Measurements from ENCODE around the gene CADM4.
"Not testable (repeated sequence)": the region's sequence is repeated elsewhere in the genome, so short reads cannot be mapped to it uniquely, and the experiment has no call there.

The CADM4 gene

DNA sequence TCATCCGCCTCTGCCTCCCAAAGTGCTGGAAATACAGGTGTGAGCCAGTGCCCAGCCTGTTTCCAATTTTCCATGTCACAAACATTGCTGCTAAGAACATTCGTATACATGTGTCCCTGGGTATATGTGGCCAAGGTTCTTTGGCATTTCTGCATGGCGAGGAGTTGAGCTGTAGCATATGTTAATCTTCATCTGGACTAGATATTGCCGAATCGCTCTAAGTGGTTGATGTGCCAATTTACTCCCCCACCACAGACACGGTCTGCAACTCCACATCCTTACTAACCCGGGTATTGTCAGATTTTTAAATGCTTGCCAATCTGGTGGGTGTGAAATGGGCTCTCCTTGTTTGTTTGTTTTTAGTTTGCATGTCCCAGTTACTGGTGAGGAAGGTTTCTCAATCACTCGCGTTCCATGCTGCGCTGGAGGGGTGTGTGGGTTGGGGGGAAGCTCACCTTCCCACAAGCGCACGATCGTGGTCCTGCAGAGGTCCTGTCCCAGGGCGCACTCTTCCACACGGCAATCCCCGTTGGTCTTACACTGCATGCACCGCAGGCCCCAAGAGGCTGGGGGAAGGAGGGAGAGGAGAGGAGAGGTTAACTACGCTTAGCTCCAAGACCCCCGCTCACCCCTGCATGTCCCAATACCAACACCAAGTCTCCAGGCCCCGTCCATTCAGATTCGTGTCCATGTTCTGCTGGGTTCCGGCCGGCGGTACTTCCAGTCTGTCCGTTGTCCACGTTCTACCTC is 27.7 kb upstream of the CADM4 start:
- peak overlapping the region; percentile 62 for H3K4me3 ChIP-seq (ENCODE audit: low read length)
- DNase-seq (ENCODE audit: low read depth, low spot score), result no peak

DNA sequence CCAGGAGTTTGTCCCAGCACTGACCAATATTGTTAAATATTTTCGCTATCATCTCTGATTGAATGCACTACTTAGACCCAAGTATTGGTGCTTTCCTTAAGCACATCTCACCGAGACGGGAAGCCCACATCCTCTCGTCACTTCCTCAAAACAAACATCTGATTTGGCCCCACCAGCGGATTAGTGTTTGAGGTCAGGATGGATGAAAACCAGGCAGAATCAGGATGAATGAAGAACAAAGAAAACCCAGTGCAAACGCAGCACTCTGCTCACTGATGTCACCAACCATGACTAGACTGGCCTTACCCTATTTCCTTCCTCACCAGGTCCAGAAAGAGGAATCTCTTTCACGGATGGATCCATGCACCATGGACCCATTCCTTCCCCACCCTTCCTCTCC is 24.4 kb upstream of the CADM4 start:
- 0 out of 2 replicates have a peak overlapping the region, but pooled peaks have one; percentile 3 for H3K4me3 ChIP-seq (ENCODE audit: low read length)
- peak; percentile 90 for DNase-seq (ENCODE audit: low read depth, low spot score)

DNA sequence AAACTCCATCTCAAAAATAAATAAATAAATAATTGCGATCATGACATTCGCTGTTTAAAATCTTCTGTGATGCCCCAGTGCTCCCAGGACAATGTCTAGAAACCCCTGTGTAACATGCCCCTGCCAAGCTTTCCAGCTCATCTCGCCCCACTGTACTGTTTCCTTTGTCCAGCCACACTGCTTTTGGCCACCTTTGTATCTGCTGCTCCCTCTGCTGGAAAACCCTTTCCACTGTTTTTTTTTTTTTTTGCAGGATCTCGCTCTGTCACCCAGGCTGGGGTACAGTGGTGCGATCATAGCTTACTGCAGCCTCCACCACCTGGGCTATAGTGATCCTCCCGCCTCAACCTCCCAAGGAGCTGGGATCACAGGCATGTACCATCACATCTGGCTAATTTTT is 22.8 kb upstream of the CADM4 start:
- H3K4me3 ChIP-seq (ENCODE audit: low read length), result no peak overlapping the region
- no peak for DNase-seq (ENCODE audit: low read depth, low spot score)

DNA sequence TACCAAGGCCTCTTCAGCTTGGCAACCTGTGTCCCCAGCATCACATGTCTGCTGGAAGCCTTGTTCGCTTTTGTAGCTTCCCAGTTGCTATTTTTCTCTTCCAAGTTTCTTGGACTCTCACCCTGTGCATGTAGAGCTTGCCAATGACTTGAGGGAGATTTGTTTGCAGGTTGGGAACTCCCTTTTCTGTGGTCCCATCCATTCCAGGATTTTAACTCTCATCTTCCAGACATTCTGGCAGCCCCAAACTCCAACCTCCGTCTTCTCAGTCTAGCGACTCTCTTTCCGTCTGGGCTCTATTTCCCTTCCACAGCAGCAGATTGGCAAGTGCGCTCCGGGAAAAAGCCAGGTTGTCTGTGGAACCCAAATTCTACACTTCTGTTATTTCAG is 21.3 kb upstream of the CADM4 start:
- H3K4me3 ChIP-seq (ENCODE audit: low read length), result no peak overlapping the region
- DNase-seq (ENCODE audit: low read depth, low spot score), result no peak

DNA sequence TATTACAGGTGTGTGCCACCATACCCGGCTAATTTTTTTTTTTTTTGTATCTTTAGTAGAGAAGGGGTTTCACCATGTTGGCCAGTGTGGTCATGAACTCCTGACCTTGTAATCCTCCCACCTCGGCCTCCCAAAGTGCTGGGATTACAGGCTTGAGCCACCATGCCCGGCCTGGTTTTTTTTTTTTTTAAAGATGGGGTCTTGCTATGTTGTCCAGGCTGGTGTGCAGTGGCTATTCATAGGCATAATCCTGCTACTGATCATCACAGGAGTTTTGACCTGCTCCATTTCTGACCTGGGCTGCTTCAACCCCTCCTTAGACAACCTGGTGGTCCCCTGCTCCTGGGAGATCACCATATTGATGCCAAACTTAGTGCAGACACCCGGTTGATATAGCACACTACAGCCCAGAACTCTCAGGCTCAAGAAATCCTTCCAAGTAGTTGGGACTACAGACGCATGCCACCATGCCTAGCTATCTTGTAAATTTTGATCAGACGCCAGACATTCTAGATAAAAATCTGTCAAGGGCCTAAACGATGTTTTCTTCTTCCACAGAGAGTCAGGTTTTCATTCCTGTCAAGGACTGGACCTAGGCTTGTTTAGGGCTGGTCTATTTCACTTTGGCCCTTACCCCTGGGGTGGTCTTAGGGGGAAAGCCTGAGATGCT is 20.8 kb upstream of the CADM4 start:
- no peak for DNase-seq (ENCODE audit: low read depth, low spot score)
- no peak overlapping the region for H3K4me3 ChIP-seq (ENCODE audit: low read length)

DNA sequence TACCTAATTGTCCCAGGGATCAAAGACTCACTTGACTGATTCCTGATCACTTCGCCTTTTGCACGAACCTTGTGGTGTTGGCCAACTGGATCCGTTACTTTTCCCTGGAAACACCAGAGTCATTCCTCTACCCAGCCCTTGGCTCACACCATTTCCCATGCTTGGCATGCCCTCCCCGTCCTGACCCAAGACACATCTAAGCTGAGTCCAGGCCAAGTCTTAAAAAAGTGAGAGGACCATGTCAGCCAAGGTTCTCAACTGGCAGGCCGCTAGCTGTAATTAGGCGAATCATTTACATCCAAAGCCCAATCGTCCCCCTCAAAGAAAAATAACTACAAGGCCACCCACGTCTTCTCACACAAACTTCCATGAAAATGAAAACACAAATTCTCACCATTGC is 18.8 kb upstream of the CADM4 start:
- no peak for DNase-seq (ENCODE audit: low read depth, low spot score)
- no peak overlapping the region for H3K4me3 ChIP-seq (ENCODE audit: low read length)

DNA sequence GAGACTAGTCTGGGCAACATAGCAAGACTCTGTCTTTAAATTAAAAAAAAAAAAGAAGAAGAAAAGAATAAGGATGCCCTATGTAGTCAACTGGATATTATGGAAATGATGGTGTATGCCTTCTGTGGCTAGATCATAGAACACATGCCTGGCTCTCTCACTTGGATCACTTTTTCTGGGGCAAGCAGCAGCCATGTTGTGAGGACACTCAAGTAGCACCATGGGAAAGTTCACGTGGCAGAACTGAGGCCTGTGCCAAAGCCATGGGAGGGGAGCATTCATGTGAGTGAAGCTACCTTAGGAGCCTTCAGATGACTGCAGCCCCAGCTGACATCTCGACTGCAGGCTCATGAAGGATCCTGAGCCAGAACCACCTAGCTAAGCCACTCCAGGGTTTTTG is 18.4 kb upstream of the CADM4 start:
- no peak overlapping the region for H3K4me3 ChIP-seq (ENCODE audit: low read length)
- DNase-seq (ENCODE audit: low read depth, low spot score), result no peak

DNA sequence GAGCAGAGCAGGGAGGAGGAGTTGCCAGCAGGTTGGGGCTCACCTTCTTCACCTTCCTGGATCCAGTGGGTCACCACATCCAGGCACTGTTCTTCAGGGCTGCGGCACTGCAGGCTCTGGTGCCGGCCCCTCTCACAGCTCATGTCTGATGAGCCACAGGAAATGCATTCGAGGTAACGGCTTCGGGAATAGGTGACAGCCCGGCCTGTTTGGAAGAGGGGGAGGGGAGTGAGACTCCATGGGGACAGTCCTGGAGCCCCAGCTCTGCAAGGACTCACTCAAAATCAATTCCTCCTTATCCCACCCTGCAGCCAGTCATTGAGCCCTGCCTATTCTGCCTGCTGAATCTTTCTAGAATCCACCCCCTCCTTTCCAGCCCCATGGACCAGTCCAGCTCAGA is 16.8 kb upstream of the CADM4 start:
- no peak overlapping the region for H3K4me3 ChIP-seq (ENCODE audit: low read length)
- DNase-seq (ENCODE audit: low read depth, low spot score), result no peak

DNA sequence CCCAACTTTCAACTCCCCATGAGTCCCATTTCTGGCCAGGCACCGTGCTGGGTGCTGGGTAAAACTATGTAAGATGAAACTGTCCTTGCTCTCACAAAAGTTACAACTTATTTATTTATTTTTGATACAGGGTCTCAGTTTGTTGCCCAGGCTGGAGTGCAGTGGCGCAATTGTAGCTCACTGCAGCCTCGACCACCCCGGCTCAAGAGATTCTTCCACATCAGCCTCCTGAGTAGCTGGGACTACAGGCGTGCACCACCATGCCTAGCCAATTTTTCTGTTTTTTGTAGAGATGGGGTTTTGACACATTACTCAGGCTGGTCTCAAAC is 12.9 kb upstream of the CADM4 start:
- no peak overlapping the region for H3K4me3 ChIP-seq (ENCODE audit: low read length)
- DNase-seq (ENCODE audit: low read depth, low spot score), result no peak

DNA sequence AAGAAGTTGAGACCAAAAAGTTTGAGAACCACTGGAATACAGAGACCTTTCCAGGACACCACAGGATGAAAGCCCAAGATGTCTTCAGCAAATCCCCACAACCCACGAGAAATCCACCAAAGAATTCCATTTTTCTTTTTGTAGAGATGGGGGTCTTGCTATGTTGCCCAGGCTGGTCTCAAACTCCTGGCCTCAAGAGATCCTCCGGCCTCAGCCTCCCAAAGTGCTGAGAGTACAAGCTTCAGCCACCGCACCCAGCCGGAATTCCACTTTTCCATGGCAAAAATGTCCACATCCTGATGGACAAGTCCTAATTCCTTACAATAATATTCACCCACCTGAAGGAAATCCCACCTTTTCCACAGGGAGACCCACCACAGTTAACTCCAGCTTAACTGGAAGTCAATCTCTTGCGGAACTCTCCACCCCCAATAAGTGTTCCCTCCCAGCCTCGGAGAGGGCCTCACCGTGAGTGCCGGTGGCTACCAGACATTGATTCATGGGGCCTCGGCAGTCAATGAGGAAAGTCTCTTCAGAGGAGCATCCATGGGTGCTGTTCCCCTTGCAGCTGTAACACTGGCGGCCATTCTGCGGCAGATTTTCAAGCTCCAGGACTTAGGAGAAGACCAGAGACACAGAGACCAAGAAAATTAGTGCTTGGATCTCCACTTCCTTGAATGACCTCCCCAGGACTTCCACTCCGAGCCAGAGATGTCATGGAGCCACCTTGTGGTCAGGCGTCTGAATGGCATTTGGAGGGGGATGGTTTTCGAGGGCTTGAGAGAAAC is 12.3 kb upstream of the CADM4 start:
- DNase-seq (ENCODE audit: low read depth, low spot score), result no peak

DNA sequence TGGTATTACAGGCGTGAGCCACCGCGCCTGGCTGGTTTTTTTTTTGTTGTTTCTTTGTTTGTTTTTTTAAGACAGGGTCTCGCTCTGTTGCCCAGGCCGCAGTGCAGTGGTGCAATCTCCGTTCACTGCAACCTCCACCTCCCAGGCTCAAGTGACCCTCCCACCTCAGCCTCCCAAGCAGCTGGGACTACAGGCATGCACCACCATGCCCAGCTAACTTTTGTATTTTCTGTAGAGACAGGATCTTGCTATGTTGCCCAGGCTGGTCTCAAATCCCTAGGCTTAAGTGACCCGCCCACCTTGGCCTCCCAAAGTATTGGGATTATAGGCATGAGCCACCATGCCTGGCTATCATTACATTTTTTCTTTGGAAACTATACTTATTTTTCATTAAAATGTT is 10.6 kb upstream of the CADM4 start:
- not testable (repeated sequence) for H3K4me3 ChIP-seq (ENCODE audit: low read length); DNase-seq (ENCODE audit: low read depth, low spot score)

More for the DNA sequence above, 12.3 kb upstream of the CADM4 start:
- no peak overlapping the region for H3K4me3 ChIP-seq (ENCODE audit: low read length)

DNA sequence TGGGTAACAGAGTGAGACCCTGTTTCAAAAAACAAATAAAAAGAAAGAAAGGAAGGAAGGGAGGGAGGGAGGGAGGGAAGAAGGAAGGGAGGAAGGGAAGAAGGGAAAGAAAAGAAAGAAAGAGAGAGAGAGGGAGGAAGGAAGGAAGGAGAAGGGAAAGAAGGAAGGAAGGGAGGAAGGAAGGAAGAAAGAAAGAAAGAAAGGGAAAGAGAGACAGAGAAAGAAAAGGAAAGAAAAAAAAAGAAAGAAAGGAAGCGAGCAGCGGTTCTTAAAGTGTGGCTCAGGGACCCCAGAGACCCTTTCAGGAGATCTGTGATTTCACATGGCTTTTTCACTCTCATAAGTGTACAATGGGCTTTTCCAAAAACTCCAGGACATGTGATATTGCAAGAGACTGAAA is 9.9 kb upstream of the CADM4 start:
- no peak for DNase-seq (ENCODE audit: low read depth, low spot score)
- H3K4me3 ChIP-seq (ENCODE audit: low read length), result no peak overlapping the region

DNA sequence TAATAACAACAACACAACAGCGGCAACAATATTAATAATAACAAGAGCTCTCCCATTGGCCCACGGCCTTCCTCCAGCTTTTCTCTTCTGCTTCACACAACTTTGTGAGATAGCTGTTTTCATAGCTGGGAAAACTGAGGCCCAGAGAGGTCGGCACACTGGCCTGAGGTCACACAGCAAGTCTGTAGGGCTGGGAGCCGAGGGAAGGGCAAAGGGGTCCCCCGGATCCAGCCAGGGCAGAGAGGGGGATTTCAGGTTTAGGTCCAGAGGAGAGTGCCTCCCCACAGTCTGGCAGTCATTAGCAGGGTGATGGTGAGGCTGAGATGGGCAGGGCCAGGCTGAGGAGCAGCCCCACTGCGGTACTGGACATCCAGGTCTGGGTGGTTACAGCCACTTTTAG is 9.0 kb upstream of the CADM4 start:
- H3K4me3 ChIP-seq (ENCODE audit: low read length), result no peak overlapping the region
- no peak for DNase-seq (ENCODE audit: low read depth, low spot score)

DNA sequence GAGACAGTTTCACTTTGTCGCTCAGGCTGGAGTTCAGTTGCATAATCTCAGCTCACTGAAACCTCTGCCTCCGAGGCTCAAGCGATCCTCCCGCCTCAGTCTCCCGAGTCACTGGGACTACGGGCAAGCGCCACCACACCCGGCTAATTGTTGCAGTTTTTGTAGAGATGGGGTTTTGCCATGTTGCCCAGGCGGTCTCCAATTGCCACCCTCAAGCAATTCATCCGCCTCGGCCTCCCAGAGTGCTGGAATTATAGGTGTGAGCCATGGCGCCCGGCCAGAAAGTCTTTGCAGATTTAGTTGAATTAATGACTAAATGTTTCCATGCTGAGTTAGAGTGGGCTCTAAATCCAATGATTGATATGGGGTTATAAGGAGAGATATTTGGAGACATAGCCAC is 4.5 kb upstream of the CADM4 start:
- DNase-seq (ENCODE audit: low read depth, low spot score), result no peak
- H3K4me3 ChIP-seq (ENCODE audit: low read length), result no peak overlapping the region

DNA sequence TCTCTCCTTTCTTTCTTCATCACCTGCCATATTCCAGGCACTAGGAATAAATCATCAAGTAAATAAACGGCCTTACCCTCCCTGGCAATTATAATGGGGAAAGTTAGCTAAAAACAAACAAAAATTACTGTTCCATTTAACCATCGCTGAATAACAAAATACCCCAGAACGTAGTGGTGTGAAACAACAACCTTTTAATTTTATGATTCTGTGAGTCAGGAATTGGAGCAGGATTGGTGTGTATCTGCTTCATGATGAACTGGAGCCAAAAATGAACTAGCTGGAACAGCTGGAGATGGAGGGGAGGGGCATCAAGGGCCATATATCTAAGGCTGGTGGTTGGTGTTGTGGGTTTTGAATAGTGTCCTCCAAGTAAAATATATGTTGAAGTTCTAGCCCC is 3.7 kb upstream of the CADM4 start:
- DNase-seq (ENCODE audit: low read depth, low spot score), result no peak
- H3K4me3 ChIP-seq (ENCODE audit: low read length), result no peak overlapping the region

DNA sequence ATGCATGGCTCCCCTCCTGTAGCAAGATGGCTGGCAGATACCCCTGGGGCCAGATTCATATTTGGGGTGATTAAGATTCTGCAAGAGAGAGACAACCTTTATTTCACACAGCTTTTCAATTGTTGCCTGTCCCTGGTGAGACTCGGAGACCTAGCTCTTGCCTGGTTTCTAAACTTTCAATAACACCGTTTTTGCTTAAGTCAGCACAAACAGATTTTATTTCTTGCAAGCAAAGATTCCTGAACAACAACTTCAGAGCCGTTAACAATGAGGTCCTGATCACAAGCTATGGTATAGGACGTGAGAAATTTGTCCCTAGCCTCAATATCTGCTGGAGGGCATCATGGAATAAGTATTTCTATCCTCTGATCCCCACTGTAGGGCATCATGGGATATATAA is 2.9 kb upstream of the CADM4 start:
- no peak overlapping the region for H3K4me3 ChIP-seq (ENCODE audit: low read length)

DNA sequence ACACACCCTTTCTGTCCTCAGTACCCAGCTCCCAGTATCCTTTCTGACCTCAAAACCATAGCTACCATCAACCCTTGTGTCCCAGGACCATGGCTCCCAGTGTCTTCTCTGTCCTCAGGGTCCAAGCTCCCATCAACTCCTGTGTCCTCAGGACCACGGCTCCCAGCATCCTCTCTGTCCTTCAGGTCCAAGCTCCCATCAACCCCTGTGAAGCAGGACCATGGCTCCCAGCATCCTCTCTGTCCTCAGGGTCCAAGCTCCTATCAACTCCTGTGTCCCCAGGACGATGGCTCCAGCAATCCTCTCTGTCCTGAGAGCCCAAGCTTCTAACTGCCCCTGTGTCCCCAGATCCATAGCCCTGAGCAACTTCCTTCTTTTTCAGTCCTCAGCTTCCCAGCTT is 1.7 kb upstream of the CADM4 start:
- DNase-seq (ENCODE audit: low read depth, low spot score), result no peak
- no peak overlapping the region for H3K4me3 ChIP-seq (ENCODE audit: low read length)

More for the DNA sequence above, 2.9 kb upstream of the CADM4 start:
- no peak for DNase-seq (ENCODE audit: low read depth, low spot score)

DNA sequence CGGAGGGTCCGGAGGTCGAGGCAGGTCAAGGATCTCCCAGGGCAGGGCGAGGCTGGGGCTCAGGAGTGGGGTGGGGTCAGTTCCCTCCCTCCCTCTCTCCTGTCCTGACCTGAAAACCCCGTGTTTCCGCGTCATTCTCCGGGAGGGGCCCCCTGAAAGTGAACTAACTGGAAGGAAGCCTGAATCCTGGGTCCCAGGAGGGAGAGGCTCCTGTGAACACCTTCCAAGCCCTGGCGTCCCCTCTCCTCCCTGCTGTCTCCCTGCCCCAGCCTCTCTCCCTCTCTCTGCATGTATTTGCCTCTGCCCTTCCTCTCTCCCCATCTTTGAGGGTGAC is 741 bp upstream of the CADM4 start:
- no peak for DNase-seq (ENCODE audit: low read depth, low spot score)
- peak overlapping the region; percentile 53 for H3K4me3 ChIP-seq (ENCODE audit: low read length)

DNA sequence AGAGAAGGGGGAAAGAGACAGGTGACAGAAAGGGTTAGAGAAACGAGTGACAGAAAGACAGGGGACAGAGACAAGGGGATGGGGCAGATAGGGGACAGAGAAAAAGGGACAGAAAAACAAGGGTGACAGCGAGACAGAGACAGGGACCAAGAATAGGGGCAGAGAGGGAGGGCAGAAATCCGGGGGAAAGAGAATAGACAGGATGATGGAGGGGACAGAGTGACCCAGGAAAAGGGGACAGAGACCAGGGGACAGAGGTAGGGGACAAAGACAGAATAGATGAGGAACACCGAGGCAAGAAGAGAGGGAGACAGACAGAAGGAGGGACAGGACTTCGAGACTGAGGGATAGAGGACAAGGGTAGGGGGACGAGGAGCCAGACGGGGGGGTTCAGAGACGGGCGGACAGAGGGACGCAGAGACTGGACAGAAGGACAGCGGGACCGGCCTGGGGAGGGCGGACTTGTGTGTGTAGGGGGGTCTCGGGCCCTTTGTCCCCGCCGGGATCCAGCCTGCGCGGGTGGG is 593 bp downstream of the CADM4 start:
- DNase-seq (ENCODE audit: low read depth, low spot score), result no peak

More for the DNA sequence above, 593 bp downstream of the CADM4 start:
- peak overlapping the region; percentile 44 for H3K4me3 ChIP-seq (ENCODE audit: low read length)
